A673 (cell line): ENCODE results near the gene DPP10.

ENCODE experiments used
- EZH2 ChIP-seq: fragments of 200-600 bp; sonication (generic); IDR thresholded peaks from 2 replicates; pipeline ENCODE4 v1.6.1; 2017; ENCODE audit warnings: borderline replicate concordance, low read depth, mild to moderate bottlenecking, mixed read lengths, antibody characterized with exemption, low read length; ENCODE audit not compliant: poor library complexity, severe bottlenecking
- TF ChIP-seq, protein P1 (sequence below): fragments of 300-800, 200-600 bp; sonication (generic); conservative IDR thresholded peaks from 2 replicates; pipeline ENCODE4 v1.5.1; 2017; ENCODE audit warnings: low read depth, mild to moderate bottlenecking, antibody characterized with exemption, low read length, moderate library complexity, mixed read lengths

DNA sequence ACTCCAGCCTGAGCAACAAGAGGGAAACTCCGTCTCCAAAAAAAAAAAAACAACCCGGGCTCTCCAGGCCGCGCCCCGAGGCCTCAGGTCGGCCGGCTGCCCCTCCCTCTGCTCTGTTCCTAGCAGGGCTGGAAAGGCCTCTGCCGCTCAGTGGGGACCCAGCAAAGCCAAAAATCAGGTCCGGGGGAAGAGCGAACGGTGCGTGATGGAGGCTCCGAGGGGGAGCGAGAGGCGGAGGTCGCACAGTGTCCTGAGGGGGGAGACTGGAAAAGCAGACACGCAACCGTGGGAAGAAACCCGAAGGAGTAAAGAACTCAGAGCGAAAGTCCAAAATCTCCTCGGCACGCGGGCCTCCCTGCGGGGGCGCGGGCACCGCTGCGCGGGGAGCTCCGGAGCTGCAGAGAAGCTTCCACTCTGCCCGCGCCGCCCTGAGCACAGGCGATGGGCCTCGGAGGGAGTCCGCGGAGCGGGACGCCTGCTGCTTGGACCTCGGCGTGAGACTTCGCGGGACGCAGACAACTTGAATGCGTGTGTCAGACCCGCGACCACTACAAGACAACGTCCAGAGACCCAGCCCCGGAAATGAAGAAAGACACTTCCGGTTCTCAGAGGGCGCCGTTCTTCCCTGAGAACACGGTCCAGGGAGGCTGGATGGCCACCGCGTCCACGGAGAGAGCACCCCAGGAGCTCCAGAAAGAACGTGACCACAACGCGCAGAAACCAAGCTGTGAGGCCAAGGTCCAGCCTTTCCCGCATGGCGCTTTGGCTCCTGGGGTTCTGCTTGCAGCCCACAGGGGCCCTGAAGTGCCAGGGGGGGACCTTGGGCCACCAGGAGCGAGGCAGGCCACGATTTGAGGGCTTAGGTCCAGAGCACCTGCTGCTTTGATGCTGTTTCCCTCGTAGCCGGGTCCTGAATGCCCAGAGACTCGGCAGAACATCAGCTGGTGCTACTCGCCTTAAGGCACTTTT lies 219.8 kb downstream of the DPP10 start:
- TF ChIP-seq, protein P1, sequence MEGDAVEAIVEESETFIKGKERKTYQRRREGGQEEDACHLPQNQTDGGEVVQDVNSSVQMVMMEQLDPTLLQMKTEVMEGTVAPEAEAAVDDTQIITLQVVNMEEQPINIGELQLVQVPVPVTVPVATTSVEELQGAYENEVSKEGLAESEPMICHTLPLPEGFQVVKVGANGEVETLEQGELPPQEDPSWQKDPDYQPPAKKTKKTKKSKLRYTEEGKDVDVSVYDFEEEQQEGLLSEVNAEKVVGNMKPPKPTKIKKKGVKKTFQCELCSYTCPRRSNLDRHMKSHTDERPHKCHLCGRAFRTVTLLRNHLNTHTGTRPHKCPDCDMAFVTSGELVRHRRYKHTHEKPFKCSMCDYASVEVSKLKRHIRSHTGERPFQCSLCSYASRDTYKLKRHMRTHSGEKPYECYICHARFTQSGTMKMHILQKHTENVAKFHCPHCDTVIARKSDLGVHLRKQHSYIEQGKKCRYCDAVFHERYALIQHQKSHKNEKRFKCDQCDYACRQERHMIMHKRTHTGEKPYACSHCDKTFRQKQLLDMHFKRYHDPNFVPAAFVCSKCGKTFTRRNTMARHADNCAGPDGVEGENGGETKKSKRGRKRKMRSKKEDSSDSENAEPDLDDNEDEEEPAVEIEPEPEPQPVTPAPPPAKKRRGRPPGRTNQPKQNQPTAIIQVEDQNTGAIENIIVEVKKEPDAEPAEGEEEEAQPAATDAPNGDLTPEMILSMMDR, result no peak
- no peak for TF ChIP-seq EZH2
